GM21619 (cell line): Measurements from ENCODE around the gene PRRC1.

ENCODE experiments used
- ATAC-seq: cut with Tn5 transposase; IDR thresholded peaks from one replicate; pipeline ENCODE4 v1.9.1; 2021; ENCODE audit not compliant: unreplicated experiment

The PRRC1 gene

GRCh38 chr5:127602481-127602880, 85.0 kb downstream of the PRRC1 start:
- ATAC-seq: no peak

GRCh38 chr5:127602896-127603844, 85.7 kb downstream of the PRRC1 start:
- ATAC-seq: no peak
